ENCODE data around the gene TP53TG3.
"Not testable (repeated sequence)": the region's sequence is repeated elsewhere in the genome, so short reads cannot be mapped to it uniquely, and the experiment has no call there.

TP53TG3 gene

GRCh38 chr16:32676065-32676464 lies at the start of gene TP53TG3:
Gene TP53TG3 (minus strand): TSS chr16:32676165. CDS start chr16:32676097, 68 bp downstream.
- DNase-seq: not testable (repeated sequence)

GRCh38 chr16:32650876-32651275 lies 25.1 kb downstream of the TP53TG3 start:
- not testable (repeated sequence) for DNase-seq

- DNase-seq: not testable (repeated sequence)
Measured at GRCh38 chr16:32647562-32647961, 28.4 kb downstream of the TP53TG3 start.

- not testable (repeated sequence) for DNase-seq
Measured at GRCh38 chr16:32646780-32647179, 29.2 kb downstream of the TP53TG3 start.

GRCh38 chr16:32646177-32646576 lies 29.8 kb downstream of the TP53TG3 start:
- DNase-seq: not testable (repeated sequence)

GRCh38 chr16:32645278-32645908 lies 30.6 kb downstream of the TP53TG3 start:
- not testable (repeated sequence) for DNase-seq

- not testable (repeated sequence) for DNase-seq
Measured at GRCh38 chr16:32644715-32645114, 31.2 kb downstream of the TP53TG3 start.

GRCh38 chr16:32637614-32638013 lies 38.4 kb downstream of the TP53TG3 start:
- not testable (repeated sequence) for DNase-seq

GRCh38 chr16:32632096-32632495 lies 43.9 kb downstream of the TP53TG3 start:
- not testable (repeated sequence) for DNase-seq

Measured in NCI-H526 (cell line).